ENCODE measurements around the gene CKLF. TPM values are rescaled to one million over a fixed set of nuclear protein-coding genes. Genes with fewer than 3 reads are reported as not detected.
"Not testable (repeated sequence)": the region's sequence is repeated elsewhere in the genome, so short reads cannot be mapped to it uniquely, and the experiment has no call there.

CKLF gene
- total and polyA plus RNA-seq, 2 donors (not counting 1 experiment from before 2014, with no cell fraction given), result 30.4 to 53.6 TPM

DNA sequence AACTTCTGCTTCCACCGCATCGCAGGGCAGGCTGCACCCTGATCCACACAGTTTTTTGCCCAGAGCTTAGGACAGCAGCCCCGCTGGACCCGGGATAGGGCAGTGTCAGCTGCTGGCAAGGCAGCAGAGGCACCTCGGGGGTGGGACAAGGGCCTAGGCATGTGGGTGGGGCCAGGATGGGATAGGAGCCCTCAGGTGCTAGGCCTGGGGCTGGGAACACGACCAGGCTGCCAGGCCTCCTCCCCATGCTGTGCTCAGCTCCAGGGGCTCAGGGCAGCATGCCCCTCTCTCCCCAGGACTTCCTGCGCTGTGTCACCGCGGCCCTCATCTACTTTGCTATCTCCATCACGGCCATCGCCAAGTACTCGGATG lies 56.7 kb downstream of the CKLF start:
- Histone ChIP-seq H3K4me3 (ENCODE audit: control extremely low read depth in 1 of 5, extremely low read depth in 1 of 5, insufficient read depth in 1 of 5, low read depth in 2 of 5, low read length in 4 of 5) (no peak overlapping the region), H3K27ac (ENCODE audit: low read length in 2 of 2) (no peak overlapping the region), H4K20me1 (ENCODE audit: control insufficient read depth, insufficient read depth, low read length, poor library complexity, severe bottlenecking) (peaks cover 36% of the 10 kb centered on the region), H3K4me2 (replicated peaks; ENCODE audit: low read depth, low read length, poor library complexity, severe bottlenecking) (no peak overlapping the region), H3K79me2 (ENCODE audit: control insufficient read depth, insufficient read depth, low read length) (no peaks in the 10 kb centered on the region), H3K4me1 (ENCODE audit: control insufficient read depth in 2 of 2, insufficient read depth in 2 of 2, low read length in 2 of 2) (peaks cover 34 to 37% of the 10 kb centered on the region in 2 donors), H2AFZ (ENCODE audit: insufficient read depth, low read depth, low read length, poor library complexity, severe bottlenecking) (no peak overlapping the region), H3K27me3 (replicated peaks in 1 of 4; ENCODE audit: control extremely low read depth in 1 of 4, control insufficient read depth in 3 of 4, insufficient read depth in 4 of 4, low read length in 3 of 4) (peaks cover 0 to 26% (median 11%) of the 10 kb centered on the region in 4 experiments), H3K36me3 (replicated peaks in 1 of 2; ENCODE audit: control extremely low read depth in 1 of 2, control insufficient read depth in 1 of 2, extremely low read depth in 1 of 2, insufficient read depth in 2 of 2, low read length in 1 of 2) (peaks cover 0 to 4% of the 10 kb centered on the region in 2 experiments), H3K9me3 (ENCODE audit: control extremely low read depth in 1 of 3, control insufficient read depth in 2 of 3, insufficient read depth in 1 of 3, low read length in 2 of 3) (no peaks in the 10 kb centered on the region), H3K9ac (ENCODE audit: low read length) (no peak overlapping the region)
- peaks cover 16% of the 10 kb centered on the region for H3K27me3 Mint-ChIP-seq
- no peak for DNase-seq
- POLR2A ChIA-PET, result interaction anchor here (1.2 kb wide), 1 partner anchor 57 kb away, joined by 3 read pairs; the partner anchor contains the start of gene CKLF
- intact Hi-C loops (cut with micrococcal nuclease), result loop anchor here (5.0 kb wide), 3 partner anchors 88 to 263 kb away; partner anchors contain the start of genes CMTM4 and DYNC1LI2
- ATAC-seq (ENCODE audit: low read depth), result no peak
- CTCF ChIA-PET, result interaction anchor here (0.9 to 3.3 kb wide), 23 partner anchors 9 to 259 kb away, joined by 3 to 25 read pairs (median 5); partner anchors contain the start of genes CKLF and CMTM2
- no peak overlapping the region for H3K27ac Mint-ChIP-seq
- H3K4me3 Mint-ChIP-seq, result no peak overlapping the region
- TF ChIP-seq EZH2 (IDR thresholded peaks at IDR 0.05; ENCODE audit: borderline replicate concordance, insufficient read depth, low read depth, low read length, poor library complexity, severe bottlenecking), result no peak
- TF ChIP-seq, protein P1, sequence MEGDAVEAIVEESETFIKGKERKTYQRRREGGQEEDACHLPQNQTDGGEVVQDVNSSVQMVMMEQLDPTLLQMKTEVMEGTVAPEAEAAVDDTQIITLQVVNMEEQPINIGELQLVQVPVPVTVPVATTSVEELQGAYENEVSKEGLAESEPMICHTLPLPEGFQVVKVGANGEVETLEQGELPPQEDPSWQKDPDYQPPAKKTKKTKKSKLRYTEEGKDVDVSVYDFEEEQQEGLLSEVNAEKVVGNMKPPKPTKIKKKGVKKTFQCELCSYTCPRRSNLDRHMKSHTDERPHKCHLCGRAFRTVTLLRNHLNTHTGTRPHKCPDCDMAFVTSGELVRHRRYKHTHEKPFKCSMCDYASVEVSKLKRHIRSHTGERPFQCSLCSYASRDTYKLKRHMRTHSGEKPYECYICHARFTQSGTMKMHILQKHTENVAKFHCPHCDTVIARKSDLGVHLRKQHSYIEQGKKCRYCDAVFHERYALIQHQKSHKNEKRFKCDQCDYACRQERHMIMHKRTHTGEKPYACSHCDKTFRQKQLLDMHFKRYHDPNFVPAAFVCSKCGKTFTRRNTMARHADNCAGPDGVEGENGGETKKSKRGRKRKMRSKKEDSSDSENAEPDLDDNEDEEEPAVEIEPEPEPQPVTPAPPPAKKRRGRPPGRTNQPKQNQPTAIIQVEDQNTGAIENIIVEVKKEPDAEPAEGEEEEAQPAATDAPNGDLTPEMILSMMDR (IDR thresholded peaks at IDR 0.05), result no peak
- H3K4me1 Mint-ChIP-seq, result peaks cover 28% of the 10 kb centered on the region
- no peaks in the 10 kb centered on the region for H3K9me3 Mint-ChIP-seq (ENCODE audit: insufficient read depth)
- WGBS (ENCODE audit: insufficient coverage), result 100% methylated on average over 7 of the region's 12 CpGs

DNA sequence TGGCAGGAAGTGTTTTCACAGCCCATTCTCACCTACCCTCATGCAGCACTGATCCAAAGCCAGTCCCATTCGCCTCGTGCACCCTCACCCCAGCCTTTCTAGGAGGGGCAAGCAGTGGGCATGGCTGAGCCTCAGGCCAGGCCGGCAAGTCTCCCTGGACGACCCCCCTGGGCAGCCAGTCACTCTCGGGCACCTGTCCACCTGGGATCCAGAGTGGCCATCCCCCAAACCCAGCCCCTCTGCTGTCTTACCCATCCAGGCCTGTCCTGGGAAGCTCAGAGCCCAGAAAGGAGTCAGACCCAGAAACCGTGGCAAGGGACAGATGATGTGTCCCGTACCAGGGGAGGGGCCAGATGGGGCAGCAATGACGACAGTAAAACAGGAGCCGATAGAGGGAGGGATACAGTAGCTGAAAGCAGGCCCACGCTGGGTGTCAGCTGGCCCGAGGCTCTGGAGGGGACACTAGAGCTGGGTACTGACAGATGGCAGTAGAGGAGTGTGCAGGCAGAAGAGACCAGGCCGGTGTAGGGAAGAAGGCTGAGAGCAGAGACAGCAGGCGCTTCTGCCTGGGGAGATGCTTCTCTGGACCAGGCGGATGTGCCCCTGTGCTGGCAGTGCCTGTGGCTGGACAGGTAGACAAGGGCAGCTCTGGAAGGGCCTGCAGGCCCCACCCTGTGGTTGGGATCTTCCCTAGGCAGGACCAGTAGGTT lies 57.9 kb downstream of the CKLF start:
- ChIA-PET CTCF (interaction anchor here (0.9 to 2.8 kb wide), 2 partner anchors 204 to 257 kb away, joined by 3 to 25 read pairs; no protein-coding TSS in a partner anchor), POLR2A (no interaction called here)
- H3K4me1 ChIP-seq (ENCODE audit: control insufficient read depth in 2 of 2, insufficient read depth in 2 of 2, low read length in 2 of 2), result peaks cover 34 to 35% of the 10 kb centered on the region in 2 donors
- no peak overlapping the region for H3K27ac ChIP-seq (ENCODE audit: low read length in 2 of 2)
- no peak for TF ChIP-seq EZH2 (IDR thresholded peaks at IDR 0.05; ENCODE audit: borderline replicate concordance, insufficient read depth, low read depth, low read length, poor library complexity, severe bottlenecking)
- TF ChIP-seq, protein P1 (IDR thresholded peaks at IDR 0.05), result no peak
- peaks cover 16% of the 10 kb centered on the region for H3K27me3 Mint-ChIP-seq
- H3K9me3 ChIP-seq (ENCODE audit: control extremely low read depth in 1 of 3, control insufficient read depth in 2 of 3, insufficient read depth in 1 of 3, low read length in 2 of 3), result no peaks in the 10 kb centered on the region
- H3K79me2 ChIP-seq (ENCODE audit: control insufficient read depth, insufficient read depth, low read length), result no peaks in the 10 kb centered on the region
- no peak overlapping the region for H3K4me3 ChIP-seq (ENCODE audit: control extremely low read depth in 1 of 5, extremely low read depth in 1 of 5, insufficient read depth in 1 of 5, low read depth in 2 of 5, low read length in 4 of 5)
- peaks cover 0 to 4% of the 10 kb centered on the region in 2 experiments for H3K36me3 ChIP-seq (replicated peaks in 1 of 2; ENCODE audit: control extremely low read depth in 1 of 2, control insufficient read depth in 1 of 2, extremely low read depth in 1 of 2, insufficient read depth in 2 of 2, low read length in 1 of 2)
- peaks cover 36% of the 10 kb centered on the region for H4K20me1 ChIP-seq (ENCODE audit: control insufficient read depth, insufficient read depth, low read length, poor library complexity, severe bottlenecking)
- ATAC-seq (ENCODE audit: low read depth) (no peak), DNase-seq (no peak)
- H3K9me3 Mint-ChIP-seq (ENCODE audit: insufficient read depth), result no peaks in the 10 kb centered on the region
- H3K4me2 ChIP-seq (replicated peaks; ENCODE audit: low read depth, low read length, poor library complexity, severe bottlenecking), result no peak overlapping the region
- H2AFZ ChIP-seq (ENCODE audit: insufficient read depth, low read depth, low read length, poor library complexity, severe bottlenecking), result no peak overlapping the region
- intact Hi-C loops (cut with micrococcal nuclease), result no loop called here
- peaks cover 26% of the 10 kb centered on the region for H3K4me1 Mint-ChIP-seq
- H3K27ac Mint-ChIP-seq, result no peak overlapping the region
- no peak overlapping the region for H3K9ac ChIP-seq (ENCODE audit: low read length)
- 95% methylated on average over 14 of the region's 14 CpGs for WGBS (ENCODE audit: insufficient coverage)
- H3K4me3 Mint-ChIP-seq, result no peak overlapping the region
- H3K27me3 ChIP-seq (replicated peaks in 1 of 4; ENCODE audit: control extremely low read depth in 1 of 4, control insufficient read depth in 3 of 4, insufficient read depth in 4 of 4, low read length in 3 of 4), result peaks cover 0 to 24% (median 11%) of the 10 kb centered on the region in 4 experiments

DNA sequence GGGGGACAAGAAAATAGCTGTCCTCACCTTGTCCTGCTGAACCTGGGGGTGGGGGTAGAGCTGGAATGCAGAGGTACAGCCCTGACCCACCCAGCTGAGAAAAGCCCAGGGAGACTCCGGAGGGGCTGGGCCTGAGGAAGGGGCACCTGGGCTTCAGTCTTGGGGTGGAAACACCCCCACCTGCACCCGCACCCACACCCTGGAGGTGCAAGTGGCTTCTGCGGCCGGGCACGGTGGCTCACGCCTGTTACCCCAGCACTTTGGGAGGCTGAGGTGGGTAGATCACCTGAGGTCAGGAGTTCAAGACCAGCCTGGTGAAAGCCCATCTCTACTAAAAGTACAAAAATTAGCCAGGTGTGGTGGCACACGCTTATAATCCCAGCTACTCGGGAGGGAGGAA lies 59.5 kb downstream of the CKLF start:
- H3K4me3 ChIP-seq (ENCODE audit: control extremely low read depth in 1 of 5, extremely low read depth in 1 of 5, insufficient read depth in 1 of 5, low read depth in 2 of 5, low read length in 4 of 5); H3K9ac ChIP-seq (ENCODE audit: low read length); ATAC-seq (ENCODE audit: low read depth); POLR2A ChIA-PET; H3K27ac Mint-ChIP-seq; H3K4me3 Mint-ChIP-seq; H3K79me2 ChIP-seq (ENCODE audit: control insufficient read depth, insufficient read depth, low read length); H3K27ac ChIP-seq (ENCODE audit: low read length in 2 of 2); H2AFZ ChIP-seq (ENCODE audit: insufficient read depth, low read depth, low read length, poor library complexity, severe bottlenecking); intact Hi-C loops (cut with micrococcal nuclease); DNase-seq; H3K4me2 ChIP-seq (replicated peaks; ENCODE audit: low read depth, low read length, poor library complexity, severe bottlenecking); H3K9me3 ChIP-seq (ENCODE audit: control extremely low read depth in 1 of 3, control insufficient read depth in 2 of 3, insufficient read depth in 1 of 3, low read length in 2 of 3); H3K9me3 Mint-ChIP-seq (ENCODE audit: insufficient read depth); H3K36me3 ChIP-seq (replicated peaks in 1 of 2; ENCODE audit: control extremely low read depth in 1 of 2, control insufficient read depth in 1 of 2, extremely low read depth in 1 of 2, insufficient read depth in 2 of 2, low read length in 1 of 2): not testable (repeated sequence)
- CTCF ChIA-PET, result interaction anchor here (0.8 kb wide), 1 partner anchor 39 kb away, joined by 3 read pairs; no protein-coding TSS in a partner anchor
- Histone ChIP-seq H3K27me3 (replicated peaks in 1 of 4; ENCODE audit: control extremely low read depth in 1 of 4, control insufficient read depth in 3 of 4, insufficient read depth in 4 of 4, low read length in 3 of 4) (peaks cover 0 to 16% (median 7%) of the 10 kb centered on the region in 4 experiments), H3K4me1 (ENCODE audit: control insufficient read depth in 2 of 2, insufficient read depth in 2 of 2, low read length in 2 of 2) (peaks cover 18% of the 10 kb centered on the region in 2 donors), H4K20me1 (ENCODE audit: control insufficient read depth, insufficient read depth, low read length, poor library complexity, severe bottlenecking) (peaks cover 26% of the 10 kb centered on the region)
- 100% methylated on average over 3 of the region's 8 CpGs for WGBS (ENCODE audit: insufficient coverage)
- H3K4me1 Mint-ChIP-seq, result peaks cover 13% of the 10 kb centered on the region
- H3K27me3 Mint-ChIP-seq, result peaks cover 12% of the 10 kb centered on the region
